ENCODE measurements around the gene FZD8.

- TF ChIP-seq POLR2A (IDR thresholded peaks at IDR 0.05) = no peak
- TF ChIP-seq, protein P1, sequence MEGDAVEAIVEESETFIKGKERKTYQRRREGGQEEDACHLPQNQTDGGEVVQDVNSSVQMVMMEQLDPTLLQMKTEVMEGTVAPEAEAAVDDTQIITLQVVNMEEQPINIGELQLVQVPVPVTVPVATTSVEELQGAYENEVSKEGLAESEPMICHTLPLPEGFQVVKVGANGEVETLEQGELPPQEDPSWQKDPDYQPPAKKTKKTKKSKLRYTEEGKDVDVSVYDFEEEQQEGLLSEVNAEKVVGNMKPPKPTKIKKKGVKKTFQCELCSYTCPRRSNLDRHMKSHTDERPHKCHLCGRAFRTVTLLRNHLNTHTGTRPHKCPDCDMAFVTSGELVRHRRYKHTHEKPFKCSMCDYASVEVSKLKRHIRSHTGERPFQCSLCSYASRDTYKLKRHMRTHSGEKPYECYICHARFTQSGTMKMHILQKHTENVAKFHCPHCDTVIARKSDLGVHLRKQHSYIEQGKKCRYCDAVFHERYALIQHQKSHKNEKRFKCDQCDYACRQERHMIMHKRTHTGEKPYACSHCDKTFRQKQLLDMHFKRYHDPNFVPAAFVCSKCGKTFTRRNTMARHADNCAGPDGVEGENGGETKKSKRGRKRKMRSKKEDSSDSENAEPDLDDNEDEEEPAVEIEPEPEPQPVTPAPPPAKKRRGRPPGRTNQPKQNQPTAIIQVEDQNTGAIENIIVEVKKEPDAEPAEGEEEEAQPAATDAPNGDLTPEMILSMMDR (IDR thresholded peaks at IDR 0.05 in 4 of 5, conservative IDR thresholded peaks at IDR 0.05 in 1 of 5) = peak in 1 of 5 experiments; percentile 14
Measured at GRCh38 chr10:35643151-35644049, 1.3 kb upstream of the FZD8 start.
